ENCODE data around the gene MEN1.

GRCh38 chr11:64805481-64805880 is 4.9 kb downstream of the MEN1 start:
- TF ChIP-seq POLR2A (IDR thresholded peaks at IDR 0.05) (no peak), CTCF (IDR thresholded peaks at IDR 0.05) (no peak)

Measured in adrenal gland (tissue), 5 donors.